Psoas muscle (tissue), 8 donors: ENCODE data around the gene GHR. TPM values are rescaled to one million over a fixed set of nuclear protein-coding genes. Genes with fewer than 3 reads are reported as not detected.

ENCODE experiments used
- ATAC-seq, 4 donors: fragments of 200-7000 bp; cut with Tn5 transposase; one replicate each; pipeline ENCODE4 v1.9.1; 2020; ENCODE audit warnings: moderate library complexity in 3 of 4, mild to moderate bottlenecking in 2 of 4
- DNase-seq, 2 donors: peaks; one replicate each; pipeline ENCODE4 v3.0.0-alpha.2; 2020
- H3K27ac ChIP-seq: fragments of 200-600 bp; one replicate; pipeline ENCODE4 v1.8.0; 2022
- H3K27me3 ChIP-seq, 3 donors: fragments of 200-600 bp in 1 of 3; one replicate each; pipeline versions ENCODE4 v1.6.1 to v1.8.0; 2013 to 2022; ENCODE audit warnings: low read length in 2 of 3, mild to moderate bottlenecking in 2 of 3, moderate library complexity in 1 of 3; ENCODE audit not compliant: insufficient read depth in 3 of 3
- H3K36me3 ChIP-seq, 2 donors: fragments of 200-600 bp in 1 of 2; one replicate each; pipeline versions ENCODE4 v1.6.1 to v1.8.0; 2013 to 2022; ENCODE audit warnings: low read depth in 1 of 2, mild to moderate bottlenecking in 1 of 2, moderate library complexity in 1 of 2; ENCODE audit not compliant: insufficient read depth in 1 of 2
- H3K4me1 ChIP-seq: fragments of 200-600 bp; one replicate; pipeline ENCODE4 v1.8.0; 2022
- H3K4me3 ChIP-seq: fragments of 200-600 bp; one replicate; pipeline ENCODE4 v1.8.0; 2022; ENCODE audit warnings: mild to moderate bottlenecking
- H3K9me3 ChIP-seq: fragments of 200-600 bp; one replicate; pipeline ENCODE4 v1.8.0; 2022
- CTCF ChIP-seq: fragments of 200-600 bp; IDR thresholded peaks from one replicate; pipeline ENCODE4 v1.8.0; 2022; ENCODE audit warnings: antibody characterized with exemption
- WGBS, 3 donors: extraction: QIAGEN DNeasy Blood & Tissue Kit; methylation state at CpG; one replicate each; pipeline versions ENCODE4 v1.1.6 to v1.1.7; 2013; 5-methylcytosine and 5-hydroxymethylcytosine counted together
- intact Hi-C, 2 donors: fragments of 100-400 bp; cut with DNase I; formaldehyde crosslinking; loops; one replicate each; pipeline versions ENCODE4 v1.11.0 to v1.14.2; 2022
- polyA plus RNA-seq, 3 donors: library from polyadenylated mRNA; stranded (reverse); fragments of 200-250 nt; gene quantifications; one replicate each; pipeline ENCODE4 v1.2.3, GENCODE V29; 2013
- total RNA-seq, 4 donors: library from RNA; stranded (reverse); fragmentation: NEBNext Ultra II Directional in 2 of 4; extraction: Animal tissue kit (Norgen Biotek cat#: 25700) in 2 of 4; gene quantifications; one replicate each; pipeline versions ENCODE4 v1.2.1 to v1.2.4, GENCODE V29; 2021 to 2023
- donor health status: healthy with polysubstance abuse.
- donor health status: DM: no; HTN: no; CAD: no; lungs with moderate emphysema.
- donor health status: Bipolar disorder and iron deficiency.
- donor health status: healthy.
- donor health status: DM: yes; HTN: yes; CAD: no.
- donor health status: DM: no; HTN: no; CAD: no.
- donor health status: DM: no; HTN: no; CAD: no.
- donor health status: DM: yes; HTN: yes; CAD: no.

Gene GHR
- total and polyA plus RNA-seq, 7 donors: 12.4 to 60.3 (median 32.1) TPM

- H3K4me3 ChIP-seq: no peak overlapping the region
- no peaks in the 10 kb centered on the region for H3K27me3 ChIP-seq
- no peaks in the 10 kb centered on the region for H3K9me3 ChIP-seq
- DNase-seq (no peak), ATAC-seq (no peak)
- H3K27ac ChIP-seq: no peak overlapping the region
- no peak for TF ChIP-seq CTCF
- no peaks in the 10 kb centered on the region for H3K36me3 ChIP-seq
- 88 to 100% (median 92%) methylated on average over 1 of the region's 1 CpG for WGBS, 3 donors
- intact Hi-C loops: no loop called here
- peaks cover 48% of the 10 kb centered on the region for H3K4me1 ChIP-seq
These were observed 188.2 kb downstream of the GHR start for GRCh38 chr5:42611437-42611836.

- DNase-seq: no peak
- H3K4me1 ChIP-seq: peaks cover 48% of the 10 kb centered on the region
- H3K27ac ChIP-seq: no peak overlapping the region
- no peaks in the 10 kb centered on the region for H3K27me3 ChIP-seq
- intact Hi-C loops: no loop called here
- no peaks in the 10 kb centered on the region for H3K36me3 ChIP-seq
- no peak overlapping the region for H3K4me3 ChIP-seq
- peak; percentile 49 to 78 (median 70) for ATAC-seq
- no peak for TF ChIP-seq CTCF
- WGBS, 3 donors: 60 to 65% (median 64%) methylated on average over 3 of the region's 3 CpGs
- no peaks in the 10 kb centered on the region for H3K9me3 ChIP-seq
These were observed 189.6 kb downstream of the GHR start for GRCh38 chr5:42612750-42613366.

- no peak for DNase-seq
- intact Hi-C loops: no loop called here
These were observed 191.3 kb downstream of the GHR start for GRCh38 chr5:42614509-42614908.

GRCh38 chr5:42620579-42621216 lies 197.5 kb downstream of the GHR start:
- H3K27ac ChIP-seq: peak overlapping the region; percentile 61
- whole genome bisulfite sequencing, 3 donors: 25 to 51% (median 31%) methylated on average over 4 of the region's 4 CpGs
- peaks cover 53% of the 10 kb centered on the region for H3K4me1 ChIP-seq
- intact Hi-C loops: loop anchor here in 1 of 2 donors (10.0 kb wide), 1 partner anchor 54 kb away; no protein-coding TSS in a partner anchor
- DNase-seq (no peak), ATAC-seq (peak; percentile 50 to 93 (median 91))
- H3K9me3 ChIP-seq: no peaks in the 10 kb centered on the region
- no peaks in the 10 kb centered on the region for H3K27me3 ChIP-seq
- H3K4me3 ChIP-seq: no peak overlapping the region
- no peaks in the 10 kb centered on the region for H3K36me3 ChIP-seq
- TF ChIP-seq CTCF: no peak

More at GRCh38 chr5:42614509-42614908, 191.3 kb downstream of the GHR start:
- TF ChIP-seq CTCF: no peak
- Histone ChIP-seq H3K9me3 (no peaks in the 10 kb centered on the region), H3K27ac (peak overlapping the region; percentile 13), H3K36me3 (no peaks in the 10 kb centered on the region), H3K27me3 (no peaks in the 10 kb centered on the region), H3K4me1 (peaks cover 38% of the 10 kb centered on the region), H3K4me3 (no peak overlapping the region)
- peak in 1 of 4 donors; percentile 27 for ATAC-seq
